ENCODE data around the gene MPIG6B. TPM values are rescaled to one million over a fixed set of nuclear protein-coding genes. Genes with fewer than 3 reads are reported as not detected.

The MPIG6B gene
- polyA plus RNA-seq, 1 donor (not counting 4 experiments of a cell fraction or from before 2014, with no cell fraction given): 0.10 TPM

- Histone ChIP-seq H4K20me1 (ENCODE audit: control insufficient read depth, extremely low read depth, insufficient read depth, low read length) (peaks cover 6% of the 10 kb centered on the region), H3K4me2 (ENCODE audit: control insufficient read depth, extremely low read depth, insufficient read depth, low read depth, low read length) (no peak overlapping the region), H3K36me3 (ENCODE audit: control insufficient read depth in 2 of 2, extremely low read depth in 1 of 2, insufficient read depth in 2 of 2, low read length in 2 of 2) (peaks cover 15 to 20% of the 10 kb centered on the region in 2 experiments), H2AFZ (ENCODE audit: control insufficient read depth, low read length) (no peak overlapping the region), H3K9me1 (ENCODE audit: control insufficient read depth, extremely low read depth, insufficient read depth, low read length) (peaks cover 2% of the 10 kb centered on the region), H3K27me3 (ENCODE audit: control insufficient read depth, extremely low read depth, insufficient read depth, low read length) (no peaks in the 10 kb centered on the region), H3K9ac (ENCODE audit: control insufficient read depth, extremely low read depth, insufficient read depth, low read length) (no peak overlapping the region), H3K4me1 (ENCODE audit: control insufficient read depth, extremely low read depth, insufficient read depth, low read length) (peaks cover 9% of the 10 kb centered on the region), H3K9me3 (ENCODE audit: control insufficient read depth, low read depth, low read length) (no peaks in the 10 kb centered on the region), H3K27ac (ENCODE audit: control insufficient read depth, insufficient read depth, low read length) (no peak overlapping the region), H3K79me2 (ENCODE audit: control insufficient read depth, insufficient read depth, low read length) (no peaks in the 10 kb centered on the region), H3K4me3 (ENCODE audit: control insufficient read depth in 2 of 3, extremely low read depth in 1 of 3, insufficient read depth in 2 of 3, low read depth in 1 of 3, low read length in 3 of 3) (no peak overlapping the region)
- DNase-seq (ENCODE audit: low read depth, low spot score) (no peak), FAIRE-seq (no peak)
- no peak for TF ChIP-seq EZH2 (IDR thresholded peaks at IDR 0.05; ENCODE audit: low read length)
- no peak for TF ChIP-seq CTCF (optimal IDR thresholded peaks at IDR 0.05 in 1 of 3, IDR thresholded peaks at IDR 0.05 in 1 of 3, conservative IDR thresholded peaks at IDR 0.05 in 1 of 3; ENCODE audit: extremely low read depth in 1 of 3, insufficient read depth in 2 of 3, low read length in 3 of 3)
- dilution Hi-C loops (cut with MboI; ENCODE audit: extremely low pct_ligation_motif_present, low sequenced_read_pairs): no loop called here
Measured at GRCh38 chr6:31727034-31727716, 4.0 kb downstream of the MPIG6B start.

GRCh38 chr6:31727717-31728671, 4.8 kb downstream of the MPIG6B start:
- no peaks in the 10 kb centered on the region for H3K27me3 ChIP-seq (ENCODE audit: control insufficient read depth, extremely low read depth, insufficient read depth, low read length)
- no peak overlapping the region for H2AFZ ChIP-seq (ENCODE audit: control insufficient read depth, low read length)
- no peak overlapping the region for H3K4me3 ChIP-seq (ENCODE audit: control insufficient read depth in 2 of 3, extremely low read depth in 1 of 3, insufficient read depth in 2 of 3, low read depth in 1 of 3, low read length in 3 of 3)
- DNase-seq (ENCODE audit: low read depth, low spot score) (no peak), FAIRE-seq (no peak)
- peaks cover 9% of the 10 kb centered on the region for H3K4me1 ChIP-seq (ENCODE audit: control insufficient read depth, extremely low read depth, insufficient read depth, low read length)
- no peak overlapping the region for H3K9ac ChIP-seq (ENCODE audit: control insufficient read depth, extremely low read depth, insufficient read depth, low read length)
- peaks cover 8% of the 10 kb centered on the region for H4K20me1 ChIP-seq (ENCODE audit: control insufficient read depth, extremely low read depth, insufficient read depth, low read length)
- peaks cover 2% of the 10 kb centered on the region for H3K9me1 ChIP-seq (ENCODE audit: control insufficient read depth, extremely low read depth, insufficient read depth, low read length)
- no peaks in the 10 kb centered on the region for H3K9me3 ChIP-seq (ENCODE audit: control insufficient read depth, low read depth, low read length)
- H3K36me3 ChIP-seq (ENCODE audit: control insufficient read depth in 2 of 2, extremely low read depth in 1 of 2, insufficient read depth in 2 of 2, low read length in 2 of 2): peaks cover 16 to 25% of the 10 kb centered on the region in 2 experiments
- dilution Hi-C loops (cut with MboI; ENCODE audit: extremely low pct_ligation_motif_present, low sequenced_read_pairs): no loop called here
- no peaks in the 10 kb centered on the region for H3K79me2 ChIP-seq (ENCODE audit: control insufficient read depth, insufficient read depth, low read length)
- no peak overlapping the region for H3K4me2 ChIP-seq (ENCODE audit: control insufficient read depth, extremely low read depth, insufficient read depth, low read depth, low read length)
- no peak overlapping the region for H3K27ac ChIP-seq (ENCODE audit: control insufficient read depth, insufficient read depth, low read length)
- TF ChIP-seq EZH2 (IDR thresholded peaks at IDR 0.05; ENCODE audit: low read length): no peak
- TF ChIP-seq CTCF (optimal IDR thresholded peaks at IDR 0.05 in 1 of 3, IDR thresholded peaks at IDR 0.05 in 1 of 3, conservative IDR thresholded peaks at IDR 0.05 in 1 of 3; ENCODE audit: extremely low read depth in 1 of 3, insufficient read depth in 2 of 3, low read length in 3 of 3): no peak

All from keratinocyte (primary cell).